ENCODE measurements around the gene MTHFSD.

Gene MTHFSD

DNA sequence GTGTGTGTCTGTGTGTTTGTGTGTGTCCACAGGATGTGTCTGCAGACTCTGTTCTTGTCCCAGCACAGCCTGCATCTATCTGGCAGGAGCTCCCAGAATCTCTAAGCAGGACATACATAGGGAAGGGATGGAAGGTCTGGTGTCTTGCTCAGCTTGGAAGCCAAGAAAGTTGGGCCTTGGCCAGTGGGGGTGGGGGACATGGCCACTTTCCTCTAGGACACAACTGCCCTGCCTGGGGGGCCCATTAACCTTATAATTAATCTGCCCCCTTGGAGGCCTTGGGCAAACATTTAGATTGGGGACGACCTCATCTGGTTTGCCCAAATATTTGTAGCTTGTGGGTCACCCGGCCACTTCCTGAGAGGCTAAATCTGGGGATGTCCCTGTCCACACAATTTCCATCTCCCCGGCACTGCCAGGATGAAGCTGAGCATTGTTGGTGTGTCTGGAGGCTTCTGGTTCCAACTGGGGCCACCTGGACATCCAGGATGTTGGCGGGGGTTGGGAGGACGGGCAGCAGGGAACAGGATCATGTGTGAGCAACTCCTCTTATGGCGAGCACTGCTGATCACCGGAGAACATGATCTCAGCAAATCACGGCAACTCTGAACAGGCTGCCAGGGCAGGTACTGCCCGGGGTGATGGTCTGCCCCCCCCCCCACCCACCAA is 61.9 kb downstream of the MTHFSD start:
- DNase-seq = no peak
- WGBS (ENCODE audit: extremely low coverage, insufficient coverage, insufficient read length) = no CpG with 5 or more reads among the region's 9 CpGs
- H3K9me3 ChIP-seq (ENCODE audit: insufficient read depth, low read depth, low read length) = peaks cover 4% of the 10 kb centered on the region
- no peak overlapping the region for H2AFZ ChIP-seq (ENCODE audit: insufficient read depth, low read length, poor library complexity)
- no peak overlapping the region for H2AK5ac ChIP-seq (ENCODE audit: low read length)
- no peaks in the 10 kb centered on the region for H3K79me1 ChIP-seq (ENCODE audit: low read length)
- no peak overlapping the region for H3K4me2 ChIP-seq (ENCODE audit: low read length)
- H3K27ac ChIP-seq (ENCODE audit: low read depth, low read length) = no peak overlapping the region
- H3K4me3 ChIP-seq (ENCODE audit: low read depth, low read length) = no peak overlapping the region
- no peak overlapping the region for H4K8ac ChIP-seq (ENCODE audit: low read depth, low read length)
- no peaks in the 10 kb centered on the region for H3K36me3 ChIP-seq (ENCODE audit: control insufficient read depth in 1 of 2, insufficient read depth in 2 of 2, low read length in 2 of 2)
- no peak overlapping the region for H3K23ac ChIP-seq (ENCODE audit: low read length)
- H3K9ac ChIP-seq (ENCODE audit: low read length) = no peak overlapping the region
- H4K12ac ChIP-seq (ENCODE audit: low read depth, low read length) = no peak overlapping the region
- H2BK12ac ChIP-seq (ENCODE audit: low read length) = no peak overlapping the region
- H3K4ac ChIP-seq (ENCODE audit: low read depth, low read length) = no peak overlapping the region
- H3K4me1 ChIP-seq (ENCODE audit: control insufficient read depth in 1 of 2, insufficient read depth in 2 of 2, low read length in 2 of 2) = no peaks in the 10 kb centered on the region
- no peak overlapping the region for H3K18ac ChIP-seq (ENCODE audit: low read length)
- no peak overlapping the region for H2BK5ac ChIP-seq (ENCODE audit: low read depth, low read length, poor library complexity)
- H3K14ac ChIP-seq (ENCODE audit: low read length) = no peak overlapping the region
- no peak overlapping the region for H4K91ac ChIP-seq (ENCODE audit: low read depth, low read length)
- peaks cover 79% of the 10 kb centered on the region for H3K27me3 ChIP-seq (ENCODE audit: insufficient read depth, low read length)
- no peaks in the 10 kb centered on the region for H3K79me2 ChIP-seq (ENCODE audit: control insufficient read depth, insufficient read depth, low read length, poor library complexity)
- H2BK120ac ChIP-seq (ENCODE audit: insufficient read depth, low read length, poor library complexity) = no peak overlapping the region

DNA sequence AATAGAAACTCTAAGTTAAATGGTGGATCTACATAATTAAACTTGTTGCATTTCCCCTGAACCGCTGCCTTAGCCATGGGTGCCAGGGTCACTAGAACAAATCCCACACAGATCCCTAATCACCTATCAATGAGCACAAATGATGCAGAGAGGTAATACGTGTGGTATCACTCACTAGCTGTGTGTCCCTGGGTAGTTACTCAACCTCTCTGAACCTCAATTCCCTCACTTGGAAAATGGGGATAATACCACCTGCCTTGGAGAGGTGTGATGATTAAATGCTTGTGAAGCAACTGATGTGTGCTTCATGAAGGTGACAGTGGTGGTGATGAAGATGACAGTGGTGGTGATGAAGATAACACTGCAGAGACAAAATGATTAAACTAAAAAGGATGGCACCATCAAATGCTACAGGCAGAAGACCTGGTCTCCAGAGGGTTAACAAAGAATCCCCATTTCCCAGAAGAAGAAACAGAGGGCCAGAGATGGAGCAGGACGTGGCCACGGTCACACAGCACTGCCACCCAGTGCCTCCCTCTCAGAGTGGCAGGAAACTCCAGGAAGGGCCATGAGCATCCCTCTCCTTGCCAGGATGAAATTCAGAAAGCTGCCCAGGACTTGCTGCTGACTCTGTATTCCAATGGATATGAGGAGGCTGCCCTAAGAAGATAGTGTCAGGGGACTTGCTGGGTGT is 62.6 kb downstream of the MTHFSD start:
- Histone ChIP-seq H3K9ac (ENCODE audit: low read length) (no peak overlapping the region), H3K79me2 (ENCODE audit: control insufficient read depth, insufficient read depth, low read length, poor library complexity) (no peaks in the 10 kb centered on the region), H4K8ac (ENCODE audit: low read depth, low read length) (no peak overlapping the region), H3K27ac (ENCODE audit: low read depth, low read length) (no peak overlapping the region), H3K18ac (ENCODE audit: low read length) (no peak overlapping the region), H3K4me3 (ENCODE audit: low read depth, low read length) (no peak overlapping the region), H3K23ac (ENCODE audit: low read length) (no peak overlapping the region), H2BK5ac (ENCODE audit: low read depth, low read length, poor library complexity) (no peak overlapping the region), H3K27me3 (ENCODE audit: insufficient read depth, low read length) (peaks cover 74% of the 10 kb centered on the region), H2BK120ac (ENCODE audit: insufficient read depth, low read length, poor library complexity) (no peak overlapping the region), H2AFZ (ENCODE audit: insufficient read depth, low read length, poor library complexity) (no peak overlapping the region), H3K14ac (ENCODE audit: low read length) (no peak overlapping the region), H2AK5ac (ENCODE audit: low read length) (no peak overlapping the region), H3K4ac (ENCODE audit: low read depth, low read length) (no peak overlapping the region), H3K4me1 (ENCODE audit: control insufficient read depth in 1 of 2, insufficient read depth in 2 of 2, low read length in 2 of 2) (no peaks in the 10 kb centered on the region), H3K9me3 (ENCODE audit: insufficient read depth, low read depth, low read length) (peaks cover 2% of the 10 kb centered on the region), H2BK12ac (ENCODE audit: low read length) (no peak overlapping the region), H4K91ac (ENCODE audit: low read depth, low read length) (no peak overlapping the region), H3K4me2 (ENCODE audit: low read length) (no peak overlapping the region), H3K79me1 (ENCODE audit: low read length) (no peaks in the 10 kb centered on the region), H3K36me3 (ENCODE audit: control insufficient read depth in 1 of 2, insufficient read depth in 2 of 2, low read length in 2 of 2) (no peaks in the 10 kb centered on the region), H4K12ac (ENCODE audit: low read depth, low read length) (no peak overlapping the region)
- no CpG with 5 or more reads among the region's 4 CpGs for WGBS (ENCODE audit: extremely low coverage, insufficient coverage, insufficient read length)
- no peak for DNase-seq

DNA sequence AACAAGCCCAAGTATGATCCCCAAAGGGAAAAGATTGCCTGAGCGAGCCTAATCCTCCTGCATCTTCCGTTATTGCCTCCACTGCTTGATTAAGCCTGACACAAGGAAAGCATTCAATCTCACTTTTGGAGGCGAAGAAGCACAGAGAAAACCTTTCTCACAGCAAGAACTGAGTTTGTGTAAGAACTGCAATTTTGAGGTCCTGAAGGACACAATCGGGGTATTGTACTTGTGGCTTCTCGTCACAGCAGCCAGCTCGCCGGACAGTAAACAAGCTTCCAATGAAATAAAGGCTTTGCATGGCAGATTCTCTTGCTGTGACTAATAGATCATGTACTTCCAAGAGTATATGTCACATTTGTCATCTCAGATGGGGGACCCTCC is 63.4 kb downstream of the MTHFSD start:
- H3K23ac ChIP-seq (ENCODE audit: low read length) = no peak overlapping the region

DNA sequence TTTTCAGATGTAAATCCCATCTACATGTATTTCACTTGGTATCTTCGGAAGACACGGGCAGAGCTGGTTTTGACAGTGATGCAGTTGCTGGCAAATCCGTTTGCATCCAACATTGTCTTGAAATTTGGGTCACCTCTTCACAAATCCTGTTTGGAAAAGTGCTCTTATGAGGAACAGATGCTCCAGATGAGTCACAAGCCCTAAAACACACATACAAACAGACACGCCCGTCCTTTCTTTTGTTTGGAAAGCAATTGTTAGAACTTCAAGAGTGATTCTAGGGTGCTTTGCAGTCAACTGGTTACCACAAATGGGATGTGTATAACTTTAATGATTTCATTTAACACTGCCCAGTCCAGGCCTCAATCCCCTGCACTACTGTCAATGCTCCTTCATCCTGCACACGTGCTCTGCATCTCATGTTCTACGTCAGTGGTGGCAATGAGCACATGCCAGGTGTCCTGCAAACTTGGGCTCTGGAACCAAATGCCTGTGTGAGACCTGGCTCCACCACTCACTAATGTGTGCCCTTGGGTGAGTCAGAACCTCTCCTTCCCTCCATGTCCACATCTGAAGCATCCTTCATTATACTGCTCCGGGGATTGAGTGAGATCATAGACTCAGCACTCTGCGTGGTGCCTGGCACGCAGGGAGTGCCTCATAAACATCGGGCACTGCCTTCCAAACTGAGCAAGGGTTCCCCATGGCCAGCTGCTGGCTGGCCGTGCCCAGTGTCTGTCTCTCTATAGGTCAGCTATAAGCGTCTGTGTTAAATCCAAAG is 64.0 kb downstream of the MTHFSD start:
- Histone ChIP-seq H3K79me2 (ENCODE audit: control insufficient read depth, insufficient read depth, low read length, poor library complexity) (no peaks in the 10 kb centered on the region), H3K27me3 (ENCODE audit: insufficient read depth, low read length) (peaks cover 61% of the 10 kb centered on the region), H3K4me1 (ENCODE audit: control insufficient read depth in 1 of 2, insufficient read depth in 2 of 2, low read length in 2 of 2) (no peaks in the 10 kb centered on the region), H4K91ac (ENCODE audit: low read depth, low read length) (no peak overlapping the region), H2BK12ac (ENCODE audit: low read length) (no peak overlapping the region), H3K14ac (ENCODE audit: low read length) (no peak overlapping the region), H4K12ac (ENCODE audit: low read depth, low read length) (no peak overlapping the region), H2BK120ac (ENCODE audit: insufficient read depth, low read length, poor library complexity) (no peak overlapping the region), H2BK5ac (ENCODE audit: low read depth, low read length, poor library complexity) (no peak overlapping the region), H3K79me1 (ENCODE audit: low read length) (no peaks in the 10 kb centered on the region), H3K4me3 (ENCODE audit: low read depth, low read length) (peak overlapping the region; percentile 45), H3K4ac (ENCODE audit: low read depth, low read length) (no peak overlapping the region), H3K9me3 (ENCODE audit: insufficient read depth, low read depth, low read length) (peaks cover 2% of the 10 kb centered on the region), H3K9ac (ENCODE audit: low read length) (no peak overlapping the region), H3K18ac (ENCODE audit: low read length) (no peak overlapping the region), H3K36me3 (ENCODE audit: control insufficient read depth in 1 of 2, insufficient read depth in 2 of 2, low read length in 2 of 2) (no peaks in the 10 kb centered on the region), H3K23ac (ENCODE audit: low read length) (no peak overlapping the region), H3K27ac (ENCODE audit: low read depth, low read length) (no peak overlapping the region), H4K8ac (ENCODE audit: low read depth, low read length) (no peak overlapping the region), H2AFZ (ENCODE audit: insufficient read depth, low read length, poor library complexity) (no peak overlapping the region), H2AK5ac (ENCODE audit: low read length) (no peak overlapping the region), H3K4me2 (ENCODE audit: low read length) (no peak overlapping the region)
- no peak for DNase-seq
- WGBS (ENCODE audit: extremely low coverage, insufficient coverage, insufficient read length) = no CpG with 5 or more reads among the region's 13 CpGs

More for the DNA sequence above, 63.4 kb downstream of the MTHFSD start:
- Histone ChIP-seq H3K4me1 (ENCODE audit: control insufficient read depth in 1 of 2, insufficient read depth in 2 of 2, low read length in 2 of 2) (no peaks in the 10 kb centered on the region), H4K12ac (ENCODE audit: low read depth, low read length) (no peak overlapping the region), H3K79me1 (ENCODE audit: low read length) (no peaks in the 10 kb centered on the region), H2AK5ac (ENCODE audit: low read length) (no peak overlapping the region), H2BK12ac (ENCODE audit: low read length) (no peak overlapping the region), H3K9me3 (ENCODE audit: insufficient read depth, low read depth, low read length) (peaks cover 2% of the 10 kb centered on the region), H3K18ac (ENCODE audit: low read length) (no peak overlapping the region), H2BK5ac (ENCODE audit: low read depth, low read length, poor library complexity) (no peak overlapping the region), H3K4me2 (ENCODE audit: low read length) (no peak overlapping the region), H2AFZ (ENCODE audit: insufficient read depth, low read length, poor library complexity) (no peak overlapping the region), H3K27ac (ENCODE audit: low read depth, low read length) (no peak overlapping the region), H4K91ac (ENCODE audit: low read depth, low read length) (no peak overlapping the region), H3K36me3 (ENCODE audit: control insufficient read depth in 1 of 2, insufficient read depth in 2 of 2, low read length in 2 of 2) (no peaks in the 10 kb centered on the region), H3K27me3 (ENCODE audit: insufficient read depth, low read length) (peaks cover 66% of the 10 kb centered on the region), H3K4ac (ENCODE audit: low read depth, low read length) (no peak overlapping the region), H3K79me2 (ENCODE audit: control insufficient read depth, insufficient read depth, low read length, poor library complexity) (no peaks in the 10 kb centered on the region), H3K4me3 (ENCODE audit: low read depth, low read length) (no peak overlapping the region), H3K9ac (ENCODE audit: low read length) (no peak overlapping the region), H2BK120ac (ENCODE audit: insufficient read depth, low read length, poor library complexity) (no peak overlapping the region), H3K14ac (ENCODE audit: low read length) (no peak overlapping the region), H4K8ac (ENCODE audit: low read depth, low read length) (no peak overlapping the region)
- DNase-seq = no peak
- no CpG with 5 or more reads among the region's 7 CpGs for WGBS (ENCODE audit: extremely low coverage, insufficient coverage, insufficient read length)

Data from trophoblast cell (in vitro differentiated cells and primary cell).